Astrocyte of the hippocampus (primary cell): ENCODE measurements around the gene ZNF175.

Source experiments
- DNase-seq: peaks from one replicate; pipeline ENCODE4 v3.0.0; 2011; ENCODE audit warnings: low read depth, low spot score

ZNF175 gene

DNA sequence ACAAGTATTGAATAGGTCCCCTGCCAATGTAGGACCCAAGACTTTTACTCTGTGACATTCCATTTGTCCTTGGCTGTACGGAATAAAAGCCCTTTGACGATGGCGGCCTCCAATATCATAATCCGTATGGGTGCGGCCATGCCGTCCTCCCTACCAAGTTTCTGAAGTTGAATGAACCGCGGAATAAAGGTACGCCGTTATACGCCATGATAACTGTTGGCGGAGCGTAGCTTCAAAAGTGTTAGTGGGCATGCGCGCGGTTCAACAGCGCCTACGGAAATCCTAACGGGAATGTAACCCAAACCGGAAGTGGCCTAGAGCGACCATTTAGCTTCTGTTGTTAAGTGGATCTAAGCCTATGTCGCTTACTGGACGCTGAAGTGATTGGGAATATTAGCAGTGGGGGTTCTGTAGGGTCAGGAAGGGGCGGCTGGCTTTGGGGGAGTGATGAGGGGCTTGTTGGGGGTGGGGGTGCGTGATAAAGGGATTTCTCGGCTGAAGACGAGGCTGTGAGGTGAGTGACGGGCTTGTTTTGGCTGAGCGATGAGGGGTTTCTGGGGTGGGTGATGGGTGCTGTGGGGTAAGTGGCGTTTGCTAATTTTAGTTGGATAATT is at the start of gene ZNF175:
TSS of gene ZNF175 (plus strand) at position 322 of the 614 bp plus-strand sequence. CDS start 2,047 bp downstream, outside the sequence.
- peak; percentile 98 for DNase-seq

DNA sequence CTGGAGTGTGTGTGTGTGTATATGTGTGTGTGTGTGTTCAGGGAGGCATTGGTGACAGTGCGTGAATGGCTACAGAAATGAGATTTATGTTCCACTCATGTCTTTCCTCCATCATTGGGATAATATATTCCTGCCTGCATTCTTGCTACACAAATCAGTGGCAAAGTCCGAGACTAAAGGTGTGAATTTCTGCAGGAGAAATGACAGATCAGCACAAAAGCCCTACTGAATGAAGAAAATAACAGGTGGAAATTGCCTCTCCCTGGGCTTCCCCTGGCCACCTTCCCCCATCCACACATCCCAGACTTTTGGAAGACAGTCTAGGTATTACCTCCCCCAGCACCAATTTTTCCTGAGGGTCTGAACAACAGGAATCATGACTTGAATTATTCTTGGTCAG is 49.7 kb upstream of the ZNF175 start:
- no peak for DNase-seq

DNA sequence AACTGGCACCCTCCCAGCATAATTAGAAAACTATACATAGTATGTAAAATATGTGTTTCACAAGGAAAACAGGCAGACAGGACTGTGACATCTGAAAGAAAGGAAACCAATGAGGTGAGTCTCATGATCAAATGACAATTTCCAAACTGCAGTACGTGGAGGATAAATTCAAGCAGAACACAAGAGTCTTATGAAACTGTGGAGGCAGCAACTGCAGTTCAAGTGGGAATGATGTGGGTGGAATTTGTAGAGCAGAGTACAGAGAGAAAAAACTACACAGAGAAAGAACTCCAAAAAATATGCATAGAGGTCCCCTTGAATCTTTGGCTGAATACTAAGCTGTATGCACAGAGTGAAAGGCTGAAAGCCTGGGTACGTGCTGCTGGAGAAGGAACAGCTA is 49.3 kb upstream of the ZNF175 start:
- DNase-seq, result no peak

DNA sequence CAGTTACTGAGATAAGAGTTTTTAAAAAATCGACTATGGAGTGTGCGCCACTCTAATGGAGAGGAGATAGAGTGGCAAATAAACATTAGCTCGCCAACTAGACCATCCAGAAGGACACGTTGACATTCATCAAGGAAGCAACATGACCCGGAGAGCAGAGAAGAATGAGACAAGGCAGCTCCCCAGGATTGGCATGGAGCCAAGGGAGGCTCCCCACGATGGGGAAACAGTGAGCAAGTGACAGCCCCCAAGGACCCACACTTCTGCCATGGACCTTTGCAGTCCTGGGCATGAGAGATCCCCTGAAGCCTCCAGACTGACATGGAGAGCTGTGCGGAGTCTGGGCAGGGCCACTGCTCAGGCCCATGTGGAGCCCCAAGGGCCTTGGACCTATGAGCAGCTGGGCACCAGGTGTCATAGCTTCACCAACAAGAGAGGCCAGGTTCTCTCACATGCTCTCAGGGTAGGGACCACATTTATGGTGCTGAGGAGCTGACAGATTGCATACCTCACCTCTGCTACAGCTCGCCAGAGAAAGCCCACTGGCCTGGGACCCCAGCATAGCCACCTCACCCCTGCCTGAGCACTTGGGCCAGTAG is 46.3 kb upstream of the ZNF175 start:
- no peak for DNase-seq

DNA sequence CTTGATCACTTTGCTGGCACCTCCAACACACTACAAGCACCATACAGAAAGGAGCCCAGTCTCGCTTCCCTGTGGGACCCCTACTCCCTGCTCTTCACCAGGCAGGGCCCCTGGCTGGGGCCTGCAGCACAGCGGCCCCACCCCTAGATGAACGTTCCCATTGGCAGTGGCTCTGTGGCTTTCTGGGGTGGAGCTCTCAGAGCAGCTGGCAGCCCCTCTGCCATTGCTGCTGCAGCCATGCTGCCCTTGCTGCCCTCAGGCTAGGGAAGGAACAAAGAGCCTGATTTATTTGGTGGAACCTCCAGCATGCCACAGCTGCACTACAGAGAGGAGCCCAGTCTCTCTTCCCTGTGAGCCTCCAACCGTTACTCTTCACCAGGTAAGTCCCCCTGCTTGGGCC is 45.4 kb upstream of the ZNF175 start:
- DNase-seq, result no peak

DNA sequence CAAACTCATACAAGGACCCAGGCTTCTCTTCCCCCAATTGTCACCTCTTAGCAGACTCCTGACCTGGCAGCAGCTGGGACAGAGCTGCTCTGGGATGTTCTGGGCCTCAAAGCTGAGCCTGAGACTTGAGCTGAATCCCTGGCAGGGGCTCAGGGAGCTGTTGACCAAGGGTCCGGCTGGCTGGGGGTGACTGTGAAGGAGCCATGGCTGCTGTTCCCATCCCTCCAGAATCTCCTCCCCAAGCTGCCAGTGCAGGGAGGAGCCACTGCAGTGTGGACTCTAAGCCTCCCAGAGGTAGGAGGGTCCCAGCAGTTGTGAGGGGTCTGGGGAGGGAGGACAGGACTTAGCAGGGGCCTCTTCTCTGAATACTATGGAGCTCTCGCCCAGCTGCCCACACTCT is 41.8 kb upstream of the ZNF175 start:
- DNase-seq, result no peak

DNA sequence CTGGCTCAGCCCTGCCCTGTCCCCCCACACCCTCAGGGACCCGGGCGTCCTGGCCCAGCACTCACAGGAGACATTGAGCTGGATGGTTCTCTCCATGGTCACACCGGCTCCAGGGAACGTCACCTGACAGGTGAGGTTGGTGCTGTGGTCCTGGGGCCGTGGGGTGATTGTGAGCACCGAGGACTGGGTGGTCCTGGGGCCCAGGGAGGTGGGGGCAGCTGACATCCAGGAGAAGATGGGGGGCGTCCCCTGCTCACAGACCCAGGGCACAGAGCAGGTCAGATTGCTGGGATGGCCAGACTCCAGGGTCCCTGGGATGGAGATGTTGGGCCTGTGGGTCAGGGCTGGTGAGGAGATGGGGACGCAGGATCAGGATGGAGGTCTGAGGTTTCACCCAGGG is 40.5 kb upstream of the ZNF175 start:
- DNase-seq, result no peak

DNA sequence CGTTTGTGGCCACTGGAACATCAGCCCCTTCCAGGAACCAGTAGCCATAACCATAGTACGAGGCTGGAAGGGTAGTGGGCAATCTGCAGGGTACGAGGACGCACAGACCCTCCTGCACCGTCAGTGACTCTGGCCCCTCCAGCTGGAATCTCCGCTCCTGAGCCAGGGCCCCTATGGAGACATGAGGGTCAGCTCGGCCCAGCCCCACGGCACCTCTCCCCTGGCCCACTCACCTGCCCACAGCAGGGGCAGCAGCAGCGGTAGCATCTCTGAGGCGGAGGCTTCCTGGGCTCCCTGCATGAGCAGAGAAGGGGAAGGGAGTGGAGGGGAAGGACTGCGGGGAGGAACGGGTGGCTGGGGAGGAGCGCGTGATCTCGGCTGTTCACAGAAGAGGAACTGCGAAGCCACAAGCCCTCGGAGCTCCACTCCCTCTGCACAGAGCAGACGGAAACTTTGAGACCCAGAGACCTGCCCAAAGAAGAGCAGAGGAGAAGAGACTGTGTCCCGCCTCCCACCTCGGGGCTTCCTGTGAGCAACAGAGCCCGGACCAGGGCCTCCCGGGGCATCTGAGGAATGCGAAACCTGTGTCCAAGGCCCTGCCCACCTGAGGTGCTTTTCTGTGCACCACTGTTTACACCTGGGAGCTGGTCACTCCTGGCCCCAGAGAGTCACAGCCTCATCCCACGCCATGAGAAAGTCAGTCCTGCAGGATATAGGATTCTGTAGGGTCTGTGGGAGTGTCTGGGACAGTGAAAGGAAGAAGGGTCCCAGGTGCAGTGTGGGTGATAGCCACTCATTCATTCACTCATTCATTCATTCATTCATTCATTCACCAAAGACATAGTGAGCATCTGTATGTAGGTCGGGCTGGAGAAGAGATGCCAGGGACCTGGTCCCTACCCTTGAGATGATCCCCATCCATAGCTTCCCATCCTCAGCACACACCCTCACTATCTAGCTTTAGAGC is 39.5 kb upstream of the ZNF175 start, which contains the start of gene SIGLEC6:
TSS of gene SIGLEC6 (minus strand) at position 322 of the 967 bp plus-strand sequence. CDS start at position 300, 22 bp downstream.
- no peak for DNase-seq

DNA sequence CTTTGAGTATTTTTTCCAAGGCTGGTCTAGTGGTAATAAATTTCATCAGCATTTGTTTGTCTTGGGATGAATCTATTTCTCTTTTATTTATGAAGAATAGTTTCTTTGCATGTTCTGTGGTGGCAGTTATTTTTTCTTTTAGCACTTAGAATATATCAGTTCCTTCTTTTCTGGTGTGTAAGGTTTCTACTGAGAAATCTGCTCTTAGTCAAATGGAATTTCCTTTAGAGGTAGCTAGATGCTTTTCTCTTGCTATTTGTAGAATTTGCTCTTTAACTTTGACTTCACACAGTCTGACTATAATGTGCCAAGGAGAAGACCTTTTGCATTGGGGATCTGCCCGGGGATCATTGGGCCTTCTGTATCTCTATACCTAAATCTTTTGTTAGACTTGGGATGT is 35.5 kb upstream of the ZNF175 start:
- no peak for DNase-seq

DNA sequence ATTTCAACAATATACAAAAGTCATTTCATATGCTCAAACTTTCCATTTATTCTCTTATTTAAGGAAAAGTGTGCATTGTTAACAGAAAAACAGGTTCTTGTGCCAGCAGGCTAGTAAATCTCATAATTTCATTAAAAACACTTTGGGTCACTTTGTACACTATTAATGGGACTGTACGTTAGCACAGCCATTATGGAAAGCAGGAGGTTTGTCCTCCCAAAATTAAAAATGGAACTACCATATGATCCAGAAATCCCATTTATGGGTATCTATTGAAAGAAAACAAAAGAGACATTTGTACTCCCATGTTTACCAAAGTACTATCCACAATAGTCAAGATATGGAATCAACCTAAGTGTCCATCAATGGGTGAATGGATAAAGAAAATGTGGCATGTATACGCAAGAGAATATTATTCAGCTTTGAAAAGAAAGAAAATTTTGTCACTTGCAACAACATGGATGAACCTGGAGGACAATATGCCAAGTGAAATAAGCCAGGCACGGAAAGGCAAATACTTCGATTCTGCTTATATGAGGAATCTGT is 31.2 kb upstream of the ZNF175 start:
- DNase-seq, result no peak

DNA sequence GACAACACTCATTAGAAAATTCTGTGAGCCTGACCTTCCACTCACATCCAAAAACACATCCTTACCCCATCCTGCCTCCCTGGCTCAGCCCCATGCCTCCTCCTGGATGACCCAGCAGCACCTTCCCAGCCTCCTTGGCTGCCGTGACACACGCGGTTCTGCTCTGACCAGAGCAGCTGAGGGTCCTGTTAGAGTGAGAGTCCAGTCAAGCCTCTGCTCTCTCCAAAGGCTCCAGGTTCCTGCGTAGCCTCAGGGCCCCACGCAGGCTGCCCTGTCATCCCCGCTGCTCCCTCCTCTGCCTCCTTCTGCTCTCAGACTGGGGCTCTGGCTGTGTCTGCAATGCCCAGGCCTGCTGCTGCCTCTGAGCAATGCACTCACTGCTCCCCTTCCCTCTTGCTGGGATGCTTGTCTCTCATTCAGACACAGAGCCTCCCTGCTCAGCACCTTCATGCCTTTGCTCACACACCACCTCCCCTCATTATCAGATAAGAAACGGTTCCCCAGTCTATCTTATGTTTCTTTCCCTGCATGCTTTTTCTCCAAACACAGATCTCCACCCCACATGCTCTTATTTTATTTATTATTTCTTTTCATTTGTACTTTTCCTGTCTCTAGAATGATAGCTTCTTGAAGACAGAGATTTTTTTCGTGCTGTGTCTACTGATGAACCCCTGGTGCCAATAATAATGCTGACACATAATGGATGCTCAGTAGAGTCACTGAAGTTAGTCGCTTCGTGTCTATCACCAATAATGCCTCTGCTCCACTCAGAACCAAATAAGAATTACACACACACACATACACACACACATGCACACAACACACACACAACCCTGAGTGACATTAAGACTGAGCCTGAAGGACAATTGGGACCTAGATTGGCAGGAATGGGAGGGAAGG is 29.4 kb upstream of the ZNF175 start:
- no peak for DNase-seq

DNA sequence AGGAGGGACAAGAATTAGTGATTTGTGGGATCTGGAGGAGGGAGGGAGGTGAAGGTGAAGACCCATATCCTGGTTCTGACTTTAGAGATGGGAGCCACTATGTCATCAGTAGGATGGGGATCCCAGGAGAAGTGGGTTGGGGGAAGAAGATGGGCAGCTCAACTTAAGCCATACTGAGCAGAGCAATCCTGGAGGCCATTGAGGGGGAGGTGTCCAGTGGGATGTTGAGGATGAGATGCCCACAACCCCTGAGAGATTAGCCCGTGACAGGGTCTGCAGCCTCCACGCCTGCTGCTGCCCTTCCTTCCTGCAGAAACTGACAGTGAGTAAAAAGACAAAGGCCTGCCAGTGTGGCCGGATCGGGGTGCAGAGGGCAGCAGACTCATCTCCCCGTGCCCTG is 28.4 kb upstream of the ZNF175 start:
- no peak for DNase-seq

DNA sequence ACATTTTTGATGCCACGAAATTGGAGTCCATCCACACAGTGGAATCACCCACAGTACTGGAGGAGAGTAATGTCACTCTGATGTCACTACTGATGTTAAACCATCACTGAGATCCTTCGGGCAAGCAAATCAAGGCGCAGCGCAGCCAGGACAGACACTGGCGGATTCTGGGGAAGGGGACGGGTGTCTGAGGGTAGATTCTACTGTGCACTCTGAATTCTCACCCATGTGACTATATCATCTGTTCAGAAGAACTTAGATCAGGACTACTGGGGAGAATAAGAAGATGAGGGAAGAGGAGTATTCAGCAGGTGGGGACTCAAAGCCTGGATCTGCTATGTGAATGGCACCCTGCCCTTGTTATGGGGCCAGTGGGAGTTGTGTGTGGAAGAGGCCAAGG is 27.0 kb upstream of the ZNF175 start:
- DNase-seq, result no peak

DNA sequence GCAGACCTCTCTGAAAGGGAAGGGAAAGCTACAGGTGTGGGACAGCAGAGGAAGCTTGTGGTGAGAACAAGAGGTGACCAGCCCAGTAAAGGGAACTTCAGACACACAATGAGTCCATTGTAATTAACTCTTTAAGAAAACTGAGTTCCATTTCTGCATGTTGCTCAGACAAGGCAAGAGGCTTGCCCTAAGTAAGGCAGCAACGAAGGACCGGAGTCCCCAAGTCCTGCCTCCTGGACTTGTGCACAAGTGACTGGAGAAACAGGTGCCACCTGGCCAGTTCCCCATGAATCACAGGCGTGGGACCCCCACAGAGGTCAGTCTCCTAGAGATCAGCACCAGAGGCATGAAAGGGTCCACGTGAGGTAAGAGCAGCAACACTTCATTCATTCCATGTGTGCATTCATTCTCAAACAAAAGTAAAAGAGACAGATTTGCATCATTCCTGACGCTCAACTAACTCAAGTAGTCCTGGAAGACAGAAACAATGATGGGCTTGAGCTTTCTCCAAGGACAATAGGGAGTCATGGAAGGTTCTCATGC is 24.9 kb upstream of the ZNF175 start:
- no peak for DNase-seq

DNA sequence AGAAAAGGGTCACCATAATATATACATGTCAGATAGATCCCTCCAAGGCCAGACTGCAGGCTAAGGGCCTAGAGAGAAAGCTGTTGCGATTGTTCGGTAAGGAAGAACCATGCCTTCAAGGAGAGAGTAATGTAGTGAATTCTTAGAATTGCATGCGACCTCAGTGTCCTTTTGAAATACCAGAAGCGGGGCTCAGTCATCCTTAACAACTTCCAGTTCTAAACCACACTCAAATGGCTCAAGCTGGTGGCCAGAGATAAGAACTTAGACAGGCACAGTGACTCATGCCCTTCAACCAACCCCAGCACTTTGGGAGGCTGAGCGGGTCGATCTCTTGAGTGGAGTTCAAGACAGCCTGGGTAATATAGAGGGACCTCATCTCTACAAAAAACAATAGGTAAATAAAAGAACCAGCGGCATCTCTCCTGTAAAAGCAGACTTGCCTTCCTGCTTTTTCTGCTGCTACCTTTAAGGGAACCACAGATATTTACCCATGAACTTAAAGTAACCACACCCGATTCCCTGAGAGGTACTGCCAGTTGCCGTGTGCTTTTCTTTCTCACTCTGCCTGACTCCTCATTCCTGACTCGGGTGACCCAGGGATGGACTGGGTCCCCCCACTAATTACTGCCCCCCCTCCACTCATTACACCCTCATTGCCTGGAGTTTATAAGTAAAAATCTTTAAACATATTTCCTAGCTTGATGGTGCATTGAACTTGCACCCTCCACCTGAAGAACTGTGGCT is 24.3 kb upstream of the ZNF175 start:
- DNase-seq, result peak; percentile 41

DNA sequence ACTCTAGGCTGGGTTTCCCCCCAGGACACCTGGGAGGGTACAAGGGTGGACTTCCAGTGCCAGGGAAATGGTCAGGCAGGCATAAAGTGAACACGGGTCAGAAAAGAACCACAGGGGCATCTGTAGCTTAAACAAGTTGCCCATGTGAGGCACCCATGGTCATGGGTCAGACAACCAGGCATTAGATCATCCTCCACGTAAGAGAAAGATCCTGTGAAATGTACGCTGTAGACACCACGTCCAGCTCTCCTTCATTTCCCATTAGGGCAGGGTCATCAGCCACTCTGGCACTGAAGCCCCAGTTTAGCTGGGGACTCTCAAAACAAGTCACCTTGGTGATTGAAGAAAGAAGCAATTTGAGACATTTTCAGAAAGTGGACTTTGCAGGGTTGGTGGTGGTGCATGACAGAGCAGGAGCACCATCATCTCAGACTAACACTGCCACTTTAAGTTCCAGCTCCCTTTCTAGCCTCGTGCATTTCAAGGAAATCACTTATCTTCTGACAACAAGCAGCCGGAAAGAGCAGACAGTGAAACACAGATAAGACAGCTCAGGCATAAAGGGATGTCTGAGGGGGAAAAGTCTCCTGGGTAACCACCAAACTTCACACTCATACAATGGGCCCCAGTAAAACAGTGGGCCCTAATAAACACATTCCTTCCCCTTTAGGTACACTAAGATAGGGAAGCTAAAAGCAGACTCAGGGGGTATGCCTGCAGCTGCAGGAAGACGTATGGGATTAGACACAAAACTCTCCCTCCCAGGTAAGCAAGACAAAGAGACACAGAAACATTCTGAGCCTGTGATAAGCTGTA is 23.5 kb upstream of the ZNF175 start:
- no peak for DNase-seq

DNA sequence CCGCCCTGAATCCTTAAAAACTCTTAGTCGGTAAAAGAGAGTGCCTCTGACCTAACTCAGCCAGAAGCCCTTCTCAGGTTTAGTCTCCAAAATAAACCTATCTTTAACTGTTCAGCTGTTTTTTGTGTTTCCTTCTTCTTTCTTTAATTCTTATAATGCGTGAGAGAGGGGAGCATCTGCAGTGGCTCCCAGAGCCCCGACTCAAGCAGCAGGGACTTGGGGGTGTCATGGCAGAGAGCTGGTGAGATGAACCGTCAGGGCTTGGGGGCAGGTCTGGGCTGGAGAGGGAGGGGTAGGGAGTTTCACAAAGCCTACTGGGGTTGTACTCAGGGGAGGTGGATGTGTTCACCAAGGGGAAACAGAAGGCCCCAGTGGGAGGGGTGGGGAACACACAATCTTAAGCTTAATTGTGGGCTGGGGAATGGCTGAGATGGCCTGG is 22.9 kb upstream of the ZNF175 start:
- no peak for DNase-seq

DNA sequence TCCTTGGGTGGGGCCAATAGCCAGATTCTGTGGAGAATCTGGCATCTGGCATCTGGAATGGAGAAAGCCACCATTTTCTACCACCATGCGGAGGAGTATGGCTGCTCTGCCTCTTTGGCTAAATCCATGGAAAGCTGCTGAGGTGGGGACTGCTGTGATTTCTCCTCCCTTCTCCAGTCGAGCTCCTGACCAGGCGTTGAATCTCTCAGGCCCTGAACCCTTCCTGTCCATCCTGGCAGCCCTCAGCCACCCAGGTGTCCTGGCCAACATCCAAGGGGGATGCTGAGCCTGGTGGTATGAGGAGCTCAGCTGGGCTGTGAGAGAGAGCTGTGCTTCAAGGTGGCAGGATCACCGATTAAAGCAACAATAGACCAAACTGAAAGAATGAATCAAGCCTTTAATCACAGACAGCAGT is 22.2 kb upstream of the ZNF175 start:
- no peak for DNase-seq
